H1 (cell line): Measurements from ENCODE around the gene CPEB3. TPM values are rescaled to one million over a fixed set of nuclear protein-coding genes. Genes with fewer than 3 reads are reported as not detected.
A peak's percentile ranks its signal among the peaks of the same experiment; 100 is the strongest.

Source experiments
- CTCF ChIA-PET: fragments of 300-600 bp; sonication (Branson Sonifier 250); formaldehyde crosslinking; loops from one replicate; lab custom pipeline; 2021; ENCODE audit not compliant: partially characterized antibody; lab: Charles Lee
- POLR2A ChIA-PET: fragments of 300-600 bp; sonication (Branson Sonifier 250); formaldehyde crosslinking; loops from one replicate; lab custom pipeline; 2021; ENCODE audit warnings: inconsistent platforms; ENCODE audit not compliant: partially characterized antibody; lab: Charles Lee
- DNase-seq, 2 experiments: peaks; one replicate each; pipeline versions ENCODE4 v3.0.0 to v3.0.0-alpha.2; 2010 to 2022; ENCODE audit warnings: low spot score in 2 of 2, low read depth in 1 of 2, mixed read lengths in 1 of 2
- FAIRE-seq: peaks from 2 replicates; lab custom pipeline; 2011; peaks lifted over from hg19 to GRCh38; lab: Jason Lieb, UNC
- H2AFZ ChIP-seq: 2 replicates; pipeline ENCODE4 v1.8.1; 2012; ENCODE audit warnings: low read length, inconsistent platforms
- H2AK5ac ChIP-seq: 2 replicates; pipeline ENCODE4 v1.6.1; 2013; ENCODE audit warnings: low read depth, low read length
- H2BK120ac ChIP-seq: replicated peaks from 2 replicates; pipeline ENCODE3; 2013; ENCODE audit warnings: low read depth, low read length, inconsistent platforms
- H2BK12ac ChIP-seq: 2 replicates; pipeline ENCODE4 v1.6.1; 2013; ENCODE audit warnings: low read depth, low read length
- H2BK15ac ChIP-seq: 2 replicates; pipeline ENCODE4 v1.6.1; 2013; ENCODE audit warnings: low read length
- H2BK20ac ChIP-seq: 2 replicates; pipeline ENCODE4 v1.6.1; 2013; ENCODE audit warnings: low read length
- H2BK5ac ChIP-seq: 2 replicates; pipeline ENCODE4 v1.6.1; 2013; ENCODE audit warnings: low read depth, low read length
- H3K14ac ChIP-seq: 2 replicates; pipeline ENCODE4 v1.6.1; 2013; ENCODE audit warnings: inconsistent platforms; ENCODE audit not compliant: insufficient read length
- H3K18ac ChIP-seq: 2 replicates; pipeline ENCODE4 v1.6.1; 2013; ENCODE audit warnings: low read length; ENCODE audit errors: extremely low read depth
- H3K23ac ChIP-seq: 2 replicates; pipeline ENCODE4 v1.6.1; 2013; ENCODE audit warnings: inconsistent platforms; ENCODE audit not compliant: insufficient read length
- H3K23me2 ChIP-seq: 2 replicates; pipeline ENCODE4 v1.6.1; 2013; ENCODE audit warnings: low read depth, low read length
- H3K27ac ChIP-seq: 2 replicates; pipeline ENCODE4 v1.6.1; 2011; ENCODE audit warnings: low read depth, low read length, inconsistent platforms
- H3K27me3 ChIP-seq, 4 experiments: replicated peaks in 1 of 4; 1 replicate in 1 of 4; 2 replicates in 3 of 4; pipeline versions ENCODE4 v1.6.1 to v1.8.1; 2011 to 2013; ENCODE audit warnings: low read length in 3 of 4, mild to moderate bottlenecking in 3 of 4, inconsistent platforms in 2 of 4, mixed read lengths in 2 of 4, moderate library complexity in 1 of 4; ENCODE audit not compliant: control insufficient read depth in 3 of 4, insufficient read depth in 3 of 4; ENCODE audit errors: extremely low read depth in 1 of 4
- H3K36me3 ChIP-seq, 4 experiments: 2 replicates each; pipeline versions ENCODE4 v1.6.1 to v1.8.1; 2011 to 2013; ENCODE audit warnings: mild to moderate bottlenecking in 4 of 4, low read length in 3 of 4, moderate library complexity in 2 of 4, control low read depth in 1 of 4, inconsistent platforms in 1 of 4; ENCODE audit not compliant: insufficient read depth in 4 of 4, control insufficient read depth in 2 of 4
- H3K4ac ChIP-seq: replicated peaks from 2 replicates; pipeline ENCODE3; 2013; ENCODE audit warnings: low read length, low read depth, mixed read lengths, inconsistent platforms; ENCODE audit not compliant: insufficient read length
- H3K4me1 ChIP-seq, 4 experiments: replicated peaks in 1 of 4; 1 replicate in 1 of 4; 2 replicates in 3 of 4; pipeline versions ENCODE4 v1.6.1 to v1.8.1; 2011 to 2013; ENCODE audit warnings: low read length in 3 of 4, inconsistent platforms in 2 of 4, mixed read lengths in 1 of 4; ENCODE audit not compliant: insufficient read depth in 4 of 4, control insufficient read depth in 3 of 4
- H3K4me2 ChIP-seq, 2 experiments: 2 replicates each; pipeline versions ENCODE4 v1.6.1 to v1.8.1; 2011 to 2013; ENCODE audit warnings: low read depth in 2 of 2, low read length in 2 of 2, control low read depth in 1 of 2, inconsistent platforms in 1 of 2, mild to moderate bottlenecking in 1 of 2; ENCODE audit not compliant: insufficient read depth in 1 of 2
- H3K4me3 ChIP-seq, 4 experiments: fragments of 200-600, 300-600 bp in 1 of 4; sonication (generic), shearing (Covaris generic), sonication (Bioruptor Twin) in 1 of 4; 2 replicates each; pipeline versions ENCODE4 v1.5.1 to v1.8.1; 2011 to 2016; ENCODE audit warnings: low read length in 4 of 4, low read depth in 3 of 4, control low read depth in 2 of 4, inconsistent platforms in 2 of 4, mild to moderate bottlenecking in 2 of 4, mixed read lengths in 1 of 4, moderate library complexity in 1 of 4; ENCODE audit not compliant: insufficient read depth in 2 of 4; ENCODE audit errors: extremely low read depth in 1 of 4
- H3K56ac ChIP-seq: replicated peaks from 2 replicates; pipeline ENCODE3; 2013; ENCODE audit warnings: low read depth, mild to moderate bottlenecking, mixed read lengths, low read length, inconsistent platforms; ENCODE audit not compliant: insufficient read length
- H3K79me1 ChIP-seq: 2 replicates; pipeline ENCODE4 v1.6.1; 2013; ENCODE audit warnings: low read depth, low read length, control low read depth
- H3K79me2 ChIP-seq, 2 experiments: 2 replicates each; pipeline versions ENCODE4 v1.6.1 to v1.8.1; 2012 to 2013; ENCODE audit warnings: low read length in 2 of 2, mild to moderate bottlenecking in 2 of 2, inconsistent platforms in 1 of 2; ENCODE audit not compliant: insufficient read depth in 2 of 2, control insufficient read depth in 1 of 2
- H3K9ac ChIP-seq, 4 experiments: replicated peaks in 1 of 4; 1 replicate in 1 of 4; 2 replicates in 3 of 4; pipeline versions ENCODE4 v1.6.1 to v1.8.1; 2011 to 2013; ENCODE audit warnings: low read depth in 3 of 4, low read length in 3 of 4, control low read depth in 2 of 4, mild to moderate bottlenecking in 2 of 4, moderate library complexity in 2 of 4, inconsistent platforms in 1 of 4; ENCODE audit errors: extremely low read depth in 1 of 4
- H3K9me3 ChIP-seq, 2 experiments: 2 replicates each; pipeline versions ENCODE4 v1.6.1 to v1.8.1; 2012 to 2013; ENCODE audit warnings: mild to moderate bottlenecking in 2 of 2, moderate library complexity in 2 of 2, control low read depth in 1 of 2, inconsistent platforms in 1 of 2, low read depth in 1 of 2, low read length in 1 of 2, mixed read lengths in 1 of 2; ENCODE audit not compliant: insufficient read depth in 2 of 2
- H4K20me1 ChIP-seq, 2 experiments: replicated peaks in 1 of 2; 2 replicates each; pipeline versions ENCODE3 to v1.8.1; 2011 to 2013; ENCODE audit warnings: inconsistent platforms in 2 of 2, low read length in 2 of 2, mild to moderate bottlenecking in 1 of 2; ENCODE audit not compliant: insufficient read depth in 2 of 2, control insufficient read depth in 1 of 2
- H4K5ac ChIP-seq: 2 replicates; pipeline ENCODE4 v1.6.1; 2013; ENCODE audit warnings: low read length, low read depth, mixed read lengths, inconsistent platforms; ENCODE audit not compliant: insufficient read length
- H4K8ac ChIP-seq: 2 replicates; pipeline ENCODE4 v1.8.0; 2013; ENCODE audit warnings: mild to moderate bottlenecking, moderate library complexity, low read length, inconsistent platforms; ENCODE audit not compliant: insufficient read depth; ENCODE audit errors: extremely low read depth
- H4K91ac ChIP-seq: replicated peaks from 2 replicates; pipeline ENCODE3; 2013; ENCODE audit warnings: low read length, mixed read lengths, inconsistent platforms; ENCODE audit not compliant: insufficient read length
- EZH2 ChIP-seq: fragments of 200-600 bp; sonication (generic); IDR thresholded peaks from 2 replicates; pipeline ENCODE4 v1.7.1; 2012; ENCODE audit warnings: low read depth, mild to moderate bottlenecking, moderate library complexity, low read length, inconsistent platforms; ENCODE audit not compliant: severe bottlenecking
- KDM4A ChIP-seq: IDR thresholded peaks from one replicate; pipeline ENCODE4 v1.7.1; 2012; ENCODE audit warnings: low read depth, mild to moderate bottlenecking, moderate library complexity, low read length, inconsistent platforms; ENCODE audit not compliant: severe bottlenecking
- MAFK ChIP-seq: IDR thresholded peaks from 2 replicates; pipeline ENCODE4 v1.6.1; 2012; ENCODE audit warnings: low read depth, mild to moderate bottlenecking, improper control_type of control experiment, low read length
- MAX ChIP-seq: IDR thresholded peaks from 2 replicates; pipeline ENCODE4 v1.6.1; 2012; ENCODE audit warnings: inconsistent platforms
- RBBP5 ChIP-seq: IDR thresholded peaks from 2 replicates; pipeline ENCODE4 v1.7.1; 2012; ENCODE audit warnings: low read depth, mild to moderate bottlenecking, inconsistent platforms, low read length, moderate library complexity, borderline replicate concordance
- SAP30 ChIP-seq: fragments of 300-600 bp; sonication (generic); IDR thresholded peaks from 2 replicates; pipeline ENCODE4 v1.7.1; 2012; ENCODE audit warnings: low read length, moderate library complexity, mild to moderate bottlenecking, inconsistent platforms; ENCODE audit not compliant: insufficient read depth, insufficient replicate concordance
- SUZ12 ChIP-seq: fragments of 200-600 bp; sonication (generic); IDR thresholded peaks from 2 replicates; pipeline ENCODE4 v1.6.1; 2012; ENCODE audit warnings: mild to moderate bottlenecking, inconsistent platforms, low read length, moderate library complexity, mixed read lengths
- WGBS, 2 experiments: shearing (Covaris generic) in 1 of 2; methylation state at CpG; one replicate each; pipeline versions ENCODE4 v1.1.6 to v1.1.7; 2013 to 2015; ENCODE audit warnings: low lambda C conversion rate in 2 of 2, mixed read lengths in 2 of 2, inconsistent platforms in 1 of 2, low coverage in 1 of 2, missing lambda C conversion rate in 1 of 2; ENCODE audit not compliant: insufficient replicate concordance in 2 of 2, insufficient coverage in 1 of 2, insufficient read length in 1 of 2; ENCODE audit errors: extremely low coverage in 1 of 2, missing lambda C conversion rate in 1 of 2; 5-methylcytosine and 5-hydroxymethylcytosine counted together
- polyA plus RNA-seq, 7 experiments: library from polyadenylated mRNA; depleted of rRNA in 3 of 7; stranded (reverse) in 5 of 7; unstranded in 2 of 7; fragments of >200 nt in 5 of 7; fragments of 200-250 nt in 2 of 7; gene quantifications; 1 replicate in 5 of 7; 2 replicates in 1 of 7; 4 replicates in 1 of 7; pipeline versions ENCODE4 v1.2.1 to v1.2.3, GENCODE V29; 2011 to 2013; ENCODE audit warnings: missing spikeins in 2 of 7, mixed read lengths in 2 of 7
- total RNA-seq: library from RNA; stranded (reverse); fragmentation: NEBNext Ultra II Directional; extraction: Animal tissue kit (Norgen Biotek cat#: 25700); gene quantifications from 2 replicates; pipeline ENCODE4 v1.2.1, GENCODE V29; 2021

The CPEB3 gene
- total and polyA plus RNA-seq, 2 of the 8 experiments (the other 6 are each of a cell fraction or from before 2014, with no cell fraction given): 0.39 to 1.7 TPM

DNA sequence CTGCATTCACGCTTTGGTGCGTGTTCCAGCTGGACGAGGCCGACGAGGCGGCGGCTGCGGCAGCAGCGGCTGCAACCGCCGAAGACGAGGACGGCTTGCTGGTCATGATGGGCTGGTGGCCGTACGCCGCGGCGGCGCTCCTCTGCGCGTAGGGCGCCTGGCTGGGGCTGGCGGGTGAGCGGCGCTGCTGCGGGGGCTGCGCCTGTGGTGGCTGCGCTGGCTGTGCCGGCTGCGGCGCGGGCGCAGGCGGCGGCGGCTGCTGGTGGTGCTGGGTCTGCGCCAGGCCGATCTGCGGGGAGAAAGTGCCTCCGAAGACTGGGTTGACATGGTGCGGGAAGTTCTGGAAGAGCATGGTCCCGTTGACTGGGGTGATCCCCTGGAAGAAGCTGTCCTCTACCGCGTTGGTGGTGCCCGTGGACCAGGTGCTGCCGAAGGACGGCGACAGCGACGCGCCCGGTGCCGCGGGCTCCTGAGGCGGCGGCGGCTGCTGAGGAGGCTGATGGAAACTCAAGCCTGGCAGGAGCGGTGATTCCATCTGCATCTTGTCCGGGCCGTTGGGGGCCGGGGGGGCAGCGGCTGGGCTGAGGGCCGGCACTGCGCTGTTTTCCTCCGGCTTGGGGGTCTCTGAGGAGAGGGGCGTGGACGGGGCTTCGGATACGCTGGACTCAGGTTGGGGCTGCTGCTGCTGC is 51.1 kb downstream of the CPEB3 start:
- Histone ChIP-seq H2BK15ac (no peak overlapping the region), H2BK120ac (no peak overlapping the region), H3K79me1 (no peaks in the 10 kb centered on the region), H3K9me3 (no peaks in the 10 kb centered on the region), H3K18ac (no peak overlapping the region), H3K36me3 (no peaks in the 10 kb centered on the region), H3K27ac (no peak overlapping the region), H3K9ac (peak overlapping the region in 2 of 4 experiments; percentile 41 to 48; a peak in 4 of 7 replicates), H2AFZ (peak overlapping the region; percentile 22; the same call in 1 of the 2 replicates), H3K23me2 (peaks cover 17% of the 10 kb centered on the region), H3K4me2 (peak overlapping the region; percentile 80 to 99), H2BK20ac (no peak overlapping the region), H3K14ac (no peak overlapping the region), H4K8ac (peak overlapping the region; percentile 65; the same call in 1 of the 2 replicates), H3K4me3 (peak overlapping the region; percentile 53 to 82 (median 76)), H3K79me2 (no peaks in the 10 kb centered on the region), H4K20me1 (no peaks in the 10 kb centered on the region), H3K4ac (no peak overlapping the region), H4K91ac (no peak overlapping the region), H3K56ac (no peak overlapping the region), H2BK12ac (no peak overlapping the region), H4K5ac (no peak overlapping the region), H3K23ac (no peak overlapping the region), H2AK5ac (no peak overlapping the region), H3K4me1 (peaks cover 0 to 10% (median 7%) of the 10 kb centered on the region in 4 experiments; a peak in 3 of 7 replicates), H2BK5ac (no peak overlapping the region), H3K27me3 (peaks cover 8 to 26% (median 23%) of the 10 kb centered on the region in 4 experiments)
- WGBS, 2 experiments: 1% methylated on average over 39 of the region's 69 CpGs; no CpG with 5 or more reads in 1 of the 2 experiments
- POLR2A ChIA-PET: interaction anchor here (1.0 to 1.7 kb wide), 3 partner anchors 10 to 51 kb away, joined by 3 to 5 read pairs (median 3); partner anchors contain the start of genes CPEB3 and MARCHF5
- DNase-seq (peak in 1 of 2 experiments; percentile 72), FAIRE-seq (no peak)
- peak; percentile 76 for TF ChIP-seq EZH2
- peak; percentile 86; the same call in 1 of the 2 replicates for TF ChIP-seq SUZ12
- TF ChIP-seq RBBP5: peak; percentile 51; the same call in 1 of the 2 replicates
- no peak for TF ChIP-seq MAFK
- peak; percentile 43 for TF ChIP-seq KDM4A
- TF ChIP-seq SAP30: no peak
- TF ChIP-seq MAX: 0 out of 2 replicates have a peak, but pooled peaks have one; percentile 51
- CTCF ChIA-PET: interaction anchor here (0.5 to 2.1 kb wide), 5 partner anchors 35 to 180 kb away, joined by 3 to 5 read pairs (median 4); partner anchors contain the start of genes CPEB3 and MARCHF5
